Osteoblast (primary cell): ENCODE results near the gene LUZP1. TPM values are rescaled to one million over a fixed set of nuclear protein-coding genes. Genes with fewer than 3 reads are reported as not detected.

Experiments
- DNase-seq: peaks from one replicate; pipeline ENCODE4 v3.0.0; 2011; ENCODE audit warnings: low spot score, mixed read lengths; ENCODE audit not compliant: insufficient read length; ENCODE audit errors: missing footprints
- H2AFZ ChIP-seq: 2 replicates; pipeline ENCODE4 v1.6.0; 2011; ENCODE audit warnings: mild to moderate bottlenecking, low read length
- H3K27ac ChIP-seq: 2 replicates; pipeline ENCODE4 v1.5.1; 2011; ENCODE audit warnings: mild to moderate bottlenecking, low read depth, low read length, moderate library complexity
- H3K27me3 ChIP-seq: 2 replicates; pipeline ENCODE4 v1.6.0; 2012; ENCODE audit warnings: mild to moderate bottlenecking, control low read depth, inconsistent platforms, low read length, moderate library complexity; ENCODE audit not compliant: insufficient read depth
- H3K36me3 ChIP-seq: 2 replicates; pipeline ENCODE4 v1.5.1; 2011; ENCODE audit warnings: mild to moderate bottlenecking, low read length, control low read depth, moderate library complexity; ENCODE audit not compliant: insufficient read depth
- H3K4me1 ChIP-seq: 2 replicates; pipeline ENCODE4 v1.5.1; 2011; ENCODE audit warnings: mild to moderate bottlenecking, low read length, control low read depth, moderate library complexity; ENCODE audit not compliant: insufficient read depth
- H3K4me2 ChIP-seq: 2 replicates; pipeline ENCODE4 v1.6.0; 2011; ENCODE audit warnings: mild to moderate bottlenecking, low read length; ENCODE audit not compliant: insufficient read depth
- H3K4me3 ChIP-seq: fragments of 200-600 bp; sonication (generic); 3 replicates; pipeline ENCODE4 v1.5.1; 2012; ENCODE audit warnings: mild to moderate bottlenecking, low read length, inconsistent platforms; ENCODE audit not compliant: insufficient read depth
- H3K79me2 ChIP-seq: 2 replicates; pipeline ENCODE4 v1.6.0; 2012; ENCODE audit warnings: mild to moderate bottlenecking, low read length, control low read depth, inconsistent platforms; ENCODE audit not compliant: insufficient read depth
- H3K9me3 ChIP-seq: 2 replicates; pipeline ENCODE4 v1.5.1; 2011; ENCODE audit warnings: low read depth, low read length, control low read depth
- H4K20me1 ChIP-seq: 2 replicates; pipeline ENCODE4 v1.6.0; 2012; ENCODE audit warnings: mild to moderate bottlenecking, low read length, control low read depth; ENCODE audit not compliant: insufficient read depth
- total RNA-seq: library from RNA; depleted of rRNA; stranded (reverse); fragments of >200 nt; gene quantifications from 2 replicates; pipeline ENCODE4 v1.2.3, GENCODE V29; 2012
- TF ChIP-seq, protein P1 (sequence below): IDR thresholded peaks from 2 replicates; pipeline ENCODE4 v1.5.1; 2011; ENCODE audit warnings: mild to moderate bottlenecking, low read depth, low read length, moderate library complexity; ENCODE audit errors: extremely low read depth

The LUZP1 gene
- total RNA-seq, 1 donor: 30.0 TPM

DNA sequence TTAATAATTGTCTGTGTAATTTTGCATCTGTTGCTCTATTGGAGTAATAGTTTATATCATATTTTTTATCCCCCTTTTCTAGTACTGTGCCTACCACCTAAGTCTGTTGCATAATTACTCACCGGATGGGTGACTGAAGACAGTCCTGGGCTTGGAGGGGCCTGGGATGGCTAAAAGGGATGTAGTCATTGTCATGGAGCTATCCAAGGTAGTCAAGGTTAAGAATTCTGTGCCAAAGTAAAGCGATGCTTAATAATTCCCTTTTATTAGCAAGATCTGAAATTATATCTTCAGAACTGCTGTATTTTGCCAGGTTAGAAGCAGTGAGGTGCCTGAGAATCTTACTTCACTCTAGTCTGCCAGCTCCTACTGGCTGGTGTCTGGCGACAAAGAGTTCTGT, 87.8 kb downstream of the LUZP1 start:
- H2AFZ ChIP-seq: no peak overlapping the region
- peaks cover 2% of the 10 kb centered on the region for H4K20me1 ChIP-seq
- H3K36me3 ChIP-seq: peaks cover 87% of the 10 kb centered on the region
- no peaks in the 10 kb centered on the region for H3K4me1 ChIP-seq
- H3K79me2 ChIP-seq: peaks cover 2% of the 10 kb centered on the region
- DNase-seq: no peak
- H3K27me3 ChIP-seq: no peaks in the 10 kb centered on the region
- H3K9me3 ChIP-seq: no peaks in the 10 kb centered on the region
- TF ChIP-seq, protein P1, sequence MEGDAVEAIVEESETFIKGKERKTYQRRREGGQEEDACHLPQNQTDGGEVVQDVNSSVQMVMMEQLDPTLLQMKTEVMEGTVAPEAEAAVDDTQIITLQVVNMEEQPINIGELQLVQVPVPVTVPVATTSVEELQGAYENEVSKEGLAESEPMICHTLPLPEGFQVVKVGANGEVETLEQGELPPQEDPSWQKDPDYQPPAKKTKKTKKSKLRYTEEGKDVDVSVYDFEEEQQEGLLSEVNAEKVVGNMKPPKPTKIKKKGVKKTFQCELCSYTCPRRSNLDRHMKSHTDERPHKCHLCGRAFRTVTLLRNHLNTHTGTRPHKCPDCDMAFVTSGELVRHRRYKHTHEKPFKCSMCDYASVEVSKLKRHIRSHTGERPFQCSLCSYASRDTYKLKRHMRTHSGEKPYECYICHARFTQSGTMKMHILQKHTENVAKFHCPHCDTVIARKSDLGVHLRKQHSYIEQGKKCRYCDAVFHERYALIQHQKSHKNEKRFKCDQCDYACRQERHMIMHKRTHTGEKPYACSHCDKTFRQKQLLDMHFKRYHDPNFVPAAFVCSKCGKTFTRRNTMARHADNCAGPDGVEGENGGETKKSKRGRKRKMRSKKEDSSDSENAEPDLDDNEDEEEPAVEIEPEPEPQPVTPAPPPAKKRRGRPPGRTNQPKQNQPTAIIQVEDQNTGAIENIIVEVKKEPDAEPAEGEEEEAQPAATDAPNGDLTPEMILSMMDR: no peak
- no peak overlapping the region for H3K4me2 ChIP-seq
- no peak overlapping the region for H3K4me3 ChIP-seq
- no peak overlapping the region for H3K27ac ChIP-seq

- no peaks in the 10 kb centered on the region for H4K20me1 ChIP-seq
- no peak overlapping the region for H3K4me2 ChIP-seq
- H3K27me3 ChIP-seq: no peaks in the 10 kb centered on the region
- no peaks in the 10 kb centered on the region for H3K79me2 ChIP-seq
- no peak overlapping the region for H2AFZ ChIP-seq
- no peak overlapping the region for H3K4me3 ChIP-seq
- no peak for DNase-seq
- TF ChIP-seq, protein P1: no peak
- no peaks in the 10 kb centered on the region for H3K9me3 ChIP-seq
- H3K27ac ChIP-seq: no peak overlapping the region
- H3K4me1 ChIP-seq: peaks cover under 1% of the 10 kb centered on the region
- peaks cover 69% of the 10 kb centered on the region for H3K36me3 ChIP-seq
These were observed 89.6 kb downstream of the LUZP1 start for GRCh38 chr1:23079025-23079424.

DNA sequence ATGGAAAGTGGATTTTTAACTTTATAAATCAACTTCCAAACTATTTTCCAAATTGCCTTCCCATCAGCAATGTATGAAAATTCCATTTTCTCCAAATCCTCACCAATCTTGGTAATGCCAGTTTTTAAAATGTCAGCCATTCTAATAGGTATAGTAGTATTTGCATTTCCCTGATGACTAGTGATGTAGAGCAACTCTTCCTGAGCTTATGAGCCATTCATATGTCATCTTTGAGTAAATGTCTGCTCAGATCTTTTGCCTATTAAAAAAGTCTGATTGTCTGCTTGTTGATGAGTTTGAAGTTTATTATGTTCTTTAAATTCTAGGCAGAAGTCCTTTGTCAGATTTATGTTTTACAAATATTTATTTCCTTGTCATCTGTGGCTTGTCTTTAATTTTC, 94.6 kb downstream of the LUZP1 start:
- no peak for DNase-seq
- no peaks in the 10 kb centered on the region for H3K27me3 ChIP-seq
- H3K36me3 ChIP-seq: peaks cover 59% of the 10 kb centered on the region
- peak overlapping the region; percentile 16 for H3K27ac ChIP-seq
- no peak overlapping the region for H3K4me2 ChIP-seq
- no peaks in the 10 kb centered on the region for H3K9me3 ChIP-seq
- TF ChIP-seq, protein P1: no peak
- H2AFZ ChIP-seq: no peak overlapping the region
- H3K4me3 ChIP-seq: no peak overlapping the region
- no peaks in the 10 kb centered on the region for H3K79me2 ChIP-seq
- peaks cover 8% of the 10 kb centered on the region for H3K4me1 ChIP-seq
- no peaks in the 10 kb centered on the region for H4K20me1 ChIP-seq

GRCh38 chr1:23069675-23070074, 99.0 kb downstream of the LUZP1 start:
- Histone ChIP-seq H3K9me3 (no peaks in the 10 kb centered on the region), H3K36me3 (peaks cover 66% of the 10 kb centered on the region), H3K4me1 (peaks cover 8% of the 10 kb centered on the region), H3K27me3 (no peaks in the 10 kb centered on the region), H3K27ac (no peak overlapping the region), H3K79me2 (peaks cover 6% of the 10 kb centered on the region), H3K4me3 (no peak overlapping the region), H2AFZ (no peak overlapping the region), H4K20me1 (peaks cover 4% of the 10 kb centered on the region), H3K4me2 (no peak overlapping the region)
- no peak for DNase-seq
- TF ChIP-seq, protein P1: no peak
